Left ventricle myocardium superior (tissue), 1 donor: ENCODE results near the gene HOXD4. TPM values are rescaled to one million over a fixed set of nuclear protein-coding genes. Genes with fewer than 3 reads are reported as not detected.

Experiments
- ATAC-seq: fragments of 200-7000 bp; cut with Tn5 transposase; one replicate; pipeline ENCODE4 v1.9.1; 2020; ENCODE audit warnings: mild to moderate bottlenecking, moderate library complexity
- DNase-seq: peaks from one replicate; pipeline ENCODE4 v3.0.0-alpha.2; 2020
- intact Hi-C: fragments of 100-400 bp; cut with micrococcal nuclease; formaldehyde crosslinking; loops from one replicate; pipeline ENCODE4 v1.11.0; 2022
- total RNA-seq: library from RNA; stranded (reverse); fragmentation: NEBNext Ultra II Directional; extraction: Animal tissue kit (Norgen Biotek cat#: 25700); gene quantifications from one replicate; pipeline ENCODE4 v1.2.1, GENCODE V29; 2021
- donor health status: DM: no; HTN: yes; CAD: no; lungs with severe emphysema.

HOXD4 gene
- total RNA-seq, 1 donor from 2014 or later, result 0.22 TPM

DNA sequence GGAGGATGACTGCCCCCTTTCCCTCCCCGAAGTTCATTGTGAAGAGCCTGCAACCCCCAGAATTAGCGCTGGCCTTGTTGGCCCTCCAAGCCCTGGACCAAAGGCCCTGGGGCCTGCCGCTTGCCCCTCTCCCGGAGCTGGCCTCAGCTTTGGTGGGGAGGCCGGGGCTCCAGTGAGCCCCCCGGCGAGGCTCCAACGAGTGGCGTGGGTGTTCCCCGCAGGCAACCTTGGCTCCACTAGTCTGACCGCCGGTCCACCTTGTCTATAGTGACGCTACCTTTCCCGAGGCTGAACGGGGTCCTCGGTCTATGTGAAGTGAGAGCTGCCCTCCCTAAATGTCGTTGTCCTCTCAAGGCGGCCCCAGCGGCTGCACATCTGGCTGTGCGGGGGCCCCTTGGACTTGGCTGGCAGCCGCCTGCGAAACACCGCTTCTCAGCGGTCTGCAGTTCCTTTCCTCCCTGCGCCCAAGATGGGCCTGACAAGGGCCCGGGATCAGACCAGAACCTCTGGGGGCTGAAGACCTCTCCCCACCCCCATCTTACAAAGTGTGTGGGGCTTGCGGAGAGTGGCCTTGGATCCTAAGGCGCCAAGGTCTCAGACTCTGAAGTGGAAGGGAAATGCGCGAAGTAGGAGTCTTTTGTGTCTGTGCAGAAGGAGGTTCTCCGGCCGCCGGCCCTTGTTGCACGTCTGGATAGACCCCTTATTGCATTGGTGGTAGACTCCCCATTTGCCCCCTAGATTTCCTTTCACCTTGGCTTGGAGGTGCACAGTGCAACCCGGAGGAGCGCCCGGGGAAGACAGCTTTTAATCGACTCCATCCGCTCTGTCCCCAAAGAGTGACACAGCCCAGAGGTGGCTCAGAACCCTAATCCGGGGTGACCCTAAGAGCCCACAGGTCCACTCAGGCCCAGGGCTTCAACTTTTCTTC, 38.7 kb upstream of the HOXD4 start:
- ATAC-seq (no peak), DNase-seq (no peak)
- intact Hi-C loops, result no loop called here

DNA sequence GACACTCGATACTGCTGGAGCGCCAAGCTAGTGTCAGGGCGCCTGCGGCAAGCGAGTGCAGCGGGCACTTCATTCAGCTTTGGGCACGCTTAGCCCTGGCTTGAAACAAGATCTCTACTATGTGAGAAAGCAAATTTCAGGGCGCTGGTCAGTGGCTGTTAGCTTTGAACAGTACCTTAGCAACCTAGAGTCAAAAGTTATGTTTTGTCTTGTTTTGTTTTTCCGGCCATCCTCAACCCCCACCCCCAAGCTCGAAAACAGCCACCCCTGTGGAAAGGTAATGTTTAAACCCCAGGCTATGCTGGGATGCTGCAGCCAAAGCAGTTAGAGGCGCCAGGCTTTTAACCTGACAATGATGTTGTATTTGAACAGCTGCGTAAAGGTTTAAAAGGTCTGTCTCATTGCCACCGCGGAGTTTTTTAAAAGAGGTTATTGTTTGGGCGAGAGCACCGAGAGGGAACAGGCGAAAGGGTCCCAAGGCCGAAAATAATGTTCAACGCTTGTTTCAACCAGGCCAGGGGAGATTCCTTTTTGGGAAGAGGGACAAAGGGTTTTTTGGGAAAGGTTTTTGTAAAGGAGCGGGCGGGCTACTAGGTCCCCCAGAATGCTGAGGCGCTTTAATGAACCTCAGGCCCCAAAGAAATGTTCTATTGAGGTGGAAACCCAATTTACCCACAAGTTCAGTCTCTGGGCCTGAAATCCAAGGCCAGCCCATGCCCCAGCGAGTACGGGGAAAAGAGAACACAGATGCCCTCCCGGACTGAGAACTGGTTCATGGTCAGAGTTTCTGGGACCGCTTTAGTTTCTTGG, 37.0 kb upstream of the HOXD4 start:
- no peak for ATAC-seq
- intact Hi-C loops, result no loop called here

DNA sequence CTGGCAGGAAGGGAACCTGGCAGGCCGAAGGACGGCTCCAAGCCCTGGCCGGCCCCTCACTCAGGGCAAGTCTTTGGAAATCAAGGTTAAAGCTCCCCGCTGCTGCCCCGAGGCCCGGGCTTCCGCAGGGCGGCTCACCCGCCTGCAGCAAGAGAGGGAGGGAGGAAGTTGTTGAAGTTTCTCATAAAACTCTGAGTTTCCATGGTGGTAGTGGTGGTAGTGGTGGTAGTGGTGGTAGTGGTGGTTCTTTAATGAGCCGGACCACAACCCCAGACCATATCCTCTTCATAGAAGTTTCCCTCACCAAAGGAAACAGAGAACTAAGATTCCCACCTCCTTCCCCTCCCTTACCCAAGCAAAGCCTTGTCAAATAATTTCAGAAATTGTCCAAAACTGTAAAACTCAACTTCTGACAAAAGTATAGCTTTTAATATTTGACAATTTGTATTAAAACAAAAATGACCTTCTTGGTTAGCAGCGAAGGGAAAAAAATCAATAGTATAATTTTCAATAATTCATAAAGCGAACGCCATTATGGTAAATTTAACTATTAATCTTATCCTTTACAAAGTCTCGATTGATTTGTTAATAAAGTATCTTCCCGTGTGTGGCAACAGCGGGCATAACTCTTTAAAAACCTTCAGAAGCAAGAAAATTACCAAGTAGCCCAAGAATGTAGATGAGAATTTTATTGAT, 36.3 kb upstream of the HOXD4 start:
- DNase-seq, result no peak
- intact Hi-C loops, result no loop called here
- no peak for ATAC-seq

More for the DNA sequence above, 37.0 kb upstream of the HOXD4 start:
- no peak for DNase-seq

GRCh38 chr2:176115883-176116813, 35.2 kb upstream of the HOXD4 start, which contains the start of gene HOXD10:
Gene HOXD10, plus strand, starts transcription at chr2:176116778. Its CDS starts 56 bp downstream, at chr2:176116834.
- ATAC-seq (no peak), DNase-seq (no peak)
- intact Hi-C loops, result no loop called here

DNA sequence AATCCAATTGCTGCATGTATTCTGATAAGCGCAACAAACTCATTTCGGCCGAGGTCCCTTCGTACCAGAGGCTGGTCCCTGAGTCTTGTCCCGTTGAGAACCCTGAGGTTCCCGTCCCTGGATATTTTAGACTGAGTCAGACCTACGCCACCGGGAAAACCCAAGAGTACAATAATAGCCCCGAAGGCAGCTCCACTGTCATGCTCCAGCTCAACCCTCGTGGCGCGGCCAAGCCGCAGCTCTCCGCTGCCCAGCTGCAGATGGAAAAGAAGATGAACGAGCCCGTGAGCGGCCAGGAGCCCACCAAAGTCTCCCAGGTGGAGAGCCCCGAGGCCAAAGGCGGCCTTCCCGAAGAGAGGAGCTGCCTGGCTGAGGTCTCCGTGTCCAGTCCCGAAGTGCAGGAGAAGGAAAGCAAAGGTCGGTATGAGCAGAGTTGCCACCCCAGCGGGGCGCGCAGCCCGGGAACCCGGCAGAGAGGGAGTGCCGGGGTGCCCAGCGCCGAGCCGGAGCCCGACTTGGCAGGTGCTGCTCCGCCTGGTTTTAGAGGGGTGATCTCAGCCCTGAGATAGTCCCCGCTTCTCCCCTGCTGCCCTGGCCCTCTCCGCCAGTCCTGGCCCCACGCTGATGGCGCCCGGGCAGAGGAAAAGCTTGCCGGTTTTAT, 34.1 kb upstream of the HOXD4 start:
- intact Hi-C loops, result no loop called here
- DNase-seq, result no peak

DNA sequence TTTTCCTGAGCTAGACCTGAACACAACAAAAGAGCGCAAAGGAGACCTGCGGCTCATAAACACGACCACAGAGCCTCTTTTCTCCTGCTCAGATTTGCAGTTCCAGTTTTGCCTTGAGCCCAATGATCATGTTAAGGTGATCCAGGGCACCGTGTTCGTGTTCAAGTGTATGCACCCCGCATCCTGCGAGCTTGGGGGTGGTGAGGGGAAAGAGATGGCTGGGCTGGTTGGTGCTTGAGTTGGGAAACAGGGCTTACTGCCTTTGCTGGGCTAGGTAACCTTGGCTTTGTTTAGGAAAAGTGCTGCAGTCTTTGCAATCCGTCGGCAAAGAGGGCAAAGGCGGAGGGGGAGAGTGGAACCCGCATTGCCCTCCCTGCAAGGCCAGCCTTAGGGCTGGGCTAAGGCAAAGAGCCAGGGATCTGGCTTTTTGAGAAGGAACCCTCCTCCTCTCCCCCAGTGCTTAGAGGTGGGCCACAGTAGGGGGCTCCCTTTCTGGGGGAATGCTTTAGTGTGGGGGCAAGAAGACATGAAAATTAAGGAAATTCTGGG, 33.5 kb upstream of the HOXD4 start:
- intact Hi-C loops, result no loop called here
- ATAC-seq (no peak), DNase-seq (no peak)

More for the DNA sequence above, 34.1 kb upstream of the HOXD4 start:
- ATAC-seq, result no peak

DNA sequence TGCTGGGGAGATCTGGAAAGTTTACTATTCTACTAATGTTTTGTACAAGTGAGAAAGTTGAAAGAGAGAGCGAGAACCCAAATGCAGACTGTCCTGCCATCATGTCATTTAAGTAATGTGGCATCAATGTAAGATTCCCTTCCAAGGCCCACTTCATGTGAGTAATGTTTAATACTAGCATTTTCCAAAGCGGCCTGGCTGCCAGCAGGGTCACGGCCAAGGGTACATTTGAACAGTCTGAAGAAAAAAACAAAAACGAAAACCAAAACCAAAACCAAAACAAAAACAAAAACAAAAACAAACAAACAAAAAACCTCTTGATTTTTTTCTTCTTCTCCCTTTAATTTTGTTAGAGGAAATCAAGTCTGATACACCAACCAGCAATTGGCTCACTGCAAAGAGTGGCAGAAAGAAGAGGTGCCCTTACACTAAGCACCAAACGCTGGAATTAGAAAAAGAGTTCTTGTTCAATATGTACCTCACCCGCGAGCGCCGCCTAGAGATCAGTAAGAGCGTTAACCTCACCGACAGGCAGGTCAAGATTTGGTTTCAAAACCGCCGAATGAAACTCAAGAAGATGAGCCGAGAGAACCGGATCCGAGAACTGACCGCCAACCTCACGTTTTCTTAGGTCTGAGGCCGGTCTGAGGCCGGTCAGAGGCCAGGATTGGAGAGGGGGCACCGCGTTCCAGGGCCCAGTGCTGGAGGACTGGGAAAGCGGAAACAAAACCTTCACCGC, 32.6 kb upstream of the HOXD4 start:
- intact Hi-C loops, result no loop called here

GRCh38 chr2:176120364-176121189, 30.8 kb upstream of the HOXD4 start:
- intact Hi-C loops, result no loop called here
- DNase-seq (no peak), ATAC-seq (no peak)

More for the DNA sequence above, 32.6 kb upstream of the HOXD4 start:
- no peak for ATAC-seq
- DNase-seq, result no peak

- ATAC-seq, result no peak
- intact Hi-C loops, result no loop called here
- no peak for DNase-seq
These were observed 29.9 kb upstream of the HOXD4 start for GRCh38 chr2:176121190-176122051.

DNA sequence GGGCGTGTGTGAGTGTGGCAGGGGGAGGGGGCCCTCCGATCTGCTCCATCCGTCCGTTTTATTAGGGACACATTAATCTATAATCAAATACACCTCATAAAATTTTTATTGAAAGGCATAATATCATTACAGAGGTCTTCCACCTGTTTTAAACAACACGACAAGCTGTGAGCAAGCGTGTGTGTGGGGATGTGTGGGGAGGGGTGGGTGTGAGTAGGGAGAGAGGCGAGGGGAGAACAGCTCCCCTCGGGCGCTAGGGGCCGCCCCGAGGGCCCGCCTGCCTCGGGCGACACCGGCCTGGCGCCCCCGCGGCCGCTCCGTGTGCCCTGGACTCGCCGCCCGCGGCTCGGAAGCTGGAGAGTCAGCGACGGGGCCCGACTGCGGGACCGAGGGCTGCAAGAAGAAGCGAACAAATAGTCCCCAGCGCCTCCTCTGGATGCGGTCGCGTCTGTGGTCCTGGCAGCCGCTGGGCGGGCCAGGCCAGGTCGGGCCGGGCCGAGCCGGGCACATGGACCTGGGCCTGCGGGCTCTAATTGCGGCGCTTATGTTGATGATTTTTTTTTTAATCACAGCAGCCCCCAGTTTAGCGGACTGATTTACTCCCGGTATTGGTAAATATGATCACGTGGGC, 29.2 kb upstream of the HOXD4 start:
- DNase-seq, result no peak
- intact Hi-C loops, result no loop called here
- ATAC-seq, result no peak

- intact Hi-C loops, result no loop called here
- DNase-seq (no peak), ATAC-seq (peak; percentile 35)
These were observed 28.5 kb upstream of the HOXD4 start, which contains the start of gene HOXD9 for GRCh38 chr2:176122683-176123410. Gene HOXD9, plus strand, starts transcription at chr2:176122719. Its CDS starts 50 bp downstream, at chr2:176122769.

- intact Hi-C loops, result no loop called here
- ATAC-seq, result no peak
These were observed 27.8 kb upstream of the HOXD4 start for GRCh38 chr2:176123411-176124109.

DNA sequence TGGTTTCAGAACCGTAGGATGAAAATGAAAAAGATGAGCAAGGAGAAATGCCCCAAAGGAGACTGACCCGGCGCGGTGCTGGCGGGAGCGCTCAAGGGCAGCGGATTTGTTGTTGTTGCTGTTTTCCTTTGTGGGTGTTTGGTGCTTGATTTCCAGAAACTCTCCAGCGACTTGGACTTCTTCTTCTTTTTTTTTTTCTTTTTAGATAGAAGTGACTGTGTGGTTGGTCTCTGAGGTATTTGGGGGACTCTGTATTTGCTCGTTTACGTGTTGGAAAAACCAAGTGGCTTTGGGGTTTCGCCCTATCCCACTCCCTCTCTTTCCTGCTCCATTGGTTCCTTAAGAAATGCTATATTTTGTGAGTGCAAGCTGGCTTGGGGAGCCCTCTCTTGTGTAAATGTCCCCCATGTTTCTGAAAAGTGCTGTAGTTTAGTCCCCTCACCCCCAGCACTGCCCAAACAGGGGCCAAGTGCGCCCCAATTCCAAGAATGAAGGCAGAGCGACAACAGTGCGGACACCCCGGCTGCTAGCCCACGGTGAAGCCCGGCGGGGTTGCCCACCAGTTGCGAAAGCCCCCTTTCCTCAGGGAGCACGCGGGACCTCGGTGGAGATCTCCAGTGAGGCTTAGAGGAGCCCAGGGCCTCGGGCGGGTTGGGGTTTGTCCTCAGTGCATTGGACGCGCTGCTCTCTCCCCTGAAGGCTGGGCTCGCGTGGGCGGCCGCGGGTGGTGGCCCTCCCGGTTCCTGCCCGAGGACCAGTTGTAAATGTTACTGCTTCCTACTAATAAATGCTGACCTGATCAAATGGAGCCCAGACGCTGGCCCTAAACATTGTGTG, 27.0 kb upstream of the HOXD4 start:
- no peak for DNase-seq
- no peak for ATAC-seq
- intact Hi-C loops, result no loop called here

More at GRCh38 chr2:176123411-176124109, 27.8 kb upstream of the HOXD4 start:
- DNase-seq, result no peak
